Subcutaneous abdominal adipose tissue (tissue), 5 donors: Measurements from ENCODE around the gene DRGX.

Experiments used
- H3K27ac ChIP-seq: one replicate; pipeline ENCODE4 v1.7.0; 2013; ENCODE audit warnings: low read depth, mild to moderate bottlenecking, inconsistent platforms, low read length, moderate library complexity
- H3K27me3 ChIP-seq, 5 donors: one replicate each; pipeline ENCODE4 v1.7.0; 2013; ENCODE audit warnings: low read length in 5 of 5, inconsistent platforms in 1 of 5; ENCODE audit not compliant: control insufficient read depth in 5 of 5, insufficient read depth in 4 of 5
- H3K36me3 ChIP-seq, 5 donors: one replicate each; pipeline ENCODE4 v1.7.0; 2013; ENCODE audit warnings: low read length in 5 of 5; ENCODE audit not compliant: control insufficient read depth in 5 of 5, insufficient read depth in 5 of 5
- H3K4me1 ChIP-seq, 5 donors: one replicate each; pipeline ENCODE4 v1.7.0; 2013; ENCODE audit warnings: low read length in 5 of 5, mild to moderate bottlenecking in 3 of 5, moderate library complexity in 1 of 5; ENCODE audit not compliant: control insufficient read depth in 5 of 5, insufficient read depth in 5 of 5
- H3K4me3 ChIP-seq, 5 donors: one replicate each; pipeline ENCODE4 v1.7.0; 2013; ENCODE audit warnings: low read length in 5 of 5, low read depth in 1 of 5
- H3K9ac ChIP-seq, 5 donors: one replicate each; pipeline ENCODE4 v1.7.0; 2013; ENCODE audit warnings: low read length in 5 of 5, mild to moderate bottlenecking in 4 of 5, moderate library complexity in 3 of 5
- H3K9me3 ChIP-seq, 5 donors: one replicate each; pipeline ENCODE4 v1.7.0; 2013; ENCODE audit warnings: low read length in 5 of 5; ENCODE audit not compliant: control insufficient read depth in 5 of 5
- donor health status: healthy.
- donor health status: healthy.
- donor health status: healthy.
- donor health status: healthy.
- donor health status: healthy.

DRGX gene

GRCh38 chr10:49348593-49348992 lies 47.3 kb downstream of the DRGX start:
- no peak overlapping the region for H3K4me3 ChIP-seq
- no peaks in the 10 kb centered on the region for H3K27me3 ChIP-seq
- H3K9ac ChIP-seq: no peak overlapping the region
- H3K27ac ChIP-seq: no peak overlapping the region
- peaks cover 3 to 22% (median 20%) of the 10 kb centered on the region in 5 donors for H3K9me3 ChIP-seq
- H3K36me3 ChIP-seq: no peaks in the 10 kb centered on the region
- H3K4me1 ChIP-seq: no peaks in the 10 kb centered on the region

GRCh38 chr10:49347827-49348226 lies 48.1 kb downstream of the DRGX start:
- Histone ChIP-seq H3K27me3 (no peaks in the 10 kb centered on the region), H3K36me3 (no peaks in the 10 kb centered on the region), H3K27ac (no peak overlapping the region), H3K9ac (no peak overlapping the region), H3K4me1 (no peaks in the 10 kb centered on the region), H3K9me3 (peaks cover 3 to 22% (median 20%) of the 10 kb centered on the region in 5 donors), H3K4me3 (no peak overlapping the region)

- H3K27ac ChIP-seq: no peak overlapping the region
- H3K27me3 ChIP-seq: no peaks in the 10 kb centered on the region
- no peaks in the 10 kb centered on the region for H3K36me3 ChIP-seq
- H3K4me3 ChIP-seq: no peak overlapping the region
- H3K4me1 ChIP-seq: no peaks in the 10 kb centered on the region
- H3K9me3 ChIP-seq: peaks cover 3 to 22% (median 20%) of the 10 kb centered on the region in 5 donors
- no peak overlapping the region for H3K9ac ChIP-seq
Measured at GRCh38 chr10:49347342-49347741, 48.5 kb downstream of the DRGX start.

- Histone ChIP-seq H3K9me3 (peaks cover 0 to 10% (median 8%) of the 10 kb centered on the region in 5 donors), H3K9ac (no peak overlapping the region), H3K36me3 (no peaks in the 10 kb centered on the region)
Measured at GRCh38 chr10:49344840-49345239, 51.0 kb downstream of the DRGX start.

DNA sequence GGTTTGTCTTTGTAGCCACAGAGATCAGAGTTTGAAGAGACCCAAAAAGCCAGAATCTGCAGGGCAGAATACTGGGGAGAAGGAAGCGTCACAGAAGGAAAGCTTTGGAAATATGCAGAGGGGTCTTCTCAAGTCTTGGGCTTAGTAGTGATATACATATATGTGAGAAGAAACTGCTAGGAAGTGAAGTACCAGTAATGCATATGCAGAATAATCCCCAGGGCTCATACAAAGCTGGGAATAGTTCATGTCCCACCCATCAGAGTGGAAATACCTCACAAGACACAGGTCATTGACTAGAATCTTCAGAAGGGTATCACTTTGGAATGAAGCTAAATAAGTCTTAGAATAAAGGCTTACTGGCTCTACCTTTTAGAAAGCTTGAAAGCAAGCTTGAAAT lies 57.3 kb downstream of the DRGX start:
- Histone ChIP-seq H3K27me3 (no peaks in the 10 kb centered on the region), H3K4me1 (no peaks in the 10 kb centered on the region), H3K9ac (no peak overlapping the region), H3K4me3 (no peak overlapping the region), H3K27ac (no peak overlapping the region), H3K9me3 (peaks cover 0 to 3% (median 0%) of the 10 kb centered on the region in 5 donors), H3K36me3 (no peaks in the 10 kb centered on the region)

More at GRCh38 chr10:49344840-49345239, 51.0 kb downstream of the DRGX start:
- no peaks in the 10 kb centered on the region for H3K4me1 ChIP-seq
- no peak overlapping the region for H3K4me3 ChIP-seq
- no peaks in the 10 kb centered on the region for H3K27me3 ChIP-seq
- no peak overlapping the region for H3K27ac ChIP-seq

DNA sequence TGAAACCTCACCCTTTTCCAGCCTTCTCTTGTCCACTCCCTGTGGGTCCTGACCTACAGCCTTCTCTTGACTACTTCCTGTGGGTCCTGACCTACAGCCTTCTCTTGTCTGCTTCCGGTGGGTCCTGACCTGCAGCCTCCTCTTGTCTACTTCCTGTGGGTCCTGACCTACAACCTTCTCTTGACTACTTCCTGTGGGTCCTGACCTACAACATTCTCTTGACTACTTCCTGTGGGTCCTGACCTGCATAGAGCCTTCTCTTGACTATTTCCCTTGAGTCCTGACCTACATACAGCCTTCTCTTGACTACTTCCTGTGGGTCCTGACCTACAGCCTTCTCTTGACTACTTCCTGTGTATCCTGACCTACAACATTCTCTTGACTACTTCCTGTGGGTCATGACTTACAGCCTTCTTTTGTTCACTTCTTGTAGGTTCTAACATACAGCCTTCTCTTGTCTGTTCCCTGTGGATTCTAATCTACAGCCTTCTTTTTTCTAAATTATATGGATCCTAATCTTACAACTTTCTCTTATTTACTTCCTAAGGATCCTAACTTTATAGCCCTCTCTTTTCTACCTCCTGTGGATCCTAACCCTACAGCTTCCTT lies 60.4 kb downstream of the DRGX start:
- Histone ChIP-seq H3K36me3 (no peaks in the 10 kb centered on the region), H3K4me3 (no peak overlapping the region), H3K9ac (no peak overlapping the region), H3K27ac (no peak overlapping the region), H3K9me3 (peaks cover 0 to 3% (median 0%) of the 10 kb centered on the region in 5 donors), H3K4me1 (peaks cover 0 to 2% (median 0%) of the 10 kb centered on the region in 5 donors), H3K27me3 (peaks cover 0 to 4% (median 0%) of the 10 kb centered on the region in 5 donors)

- no peak overlapping the region for H3K4me3 ChIP-seq
- H3K36me3 ChIP-seq: no peaks in the 10 kb centered on the region
- peaks cover 0 to 4% (median 0%) of the 10 kb centered on the region in 5 donors for H3K27me3 ChIP-seq
- H3K9me3 ChIP-seq: peaks cover 0 to 3% (median 0%) of the 10 kb centered on the region in 5 donors
- no peak overlapping the region for H3K9ac ChIP-seq
- no peak overlapping the region for H3K27ac ChIP-seq
- peaks cover 0 to 2% (median 0%) of the 10 kb centered on the region in 5 donors for H3K4me1 ChIP-seq
Measured at GRCh38 chr10:49334964-49335363, 60.9 kb downstream of the DRGX start.

GRCh38 chr10:49333192-49333591 lies 62.7 kb downstream of the DRGX start:
- Histone ChIP-seq H3K4me3 (no peak overlapping the region), H3K9me3 (peaks cover 0 to 3% (median 0%) of the 10 kb centered on the region in 5 donors), H3K9ac (no peak overlapping the region), H3K4me1 (peaks cover 0 to 9% (median 2%) of the 10 kb centered on the region in 5 donors), H3K27ac (no peak overlapping the region), H3K27me3 (peaks cover 0 to 4% (median 0%) of the 10 kb centered on the region in 5 donors), H3K36me3 (no peaks in the 10 kb centered on the region)

- Histone ChIP-seq H3K36me3 (no peaks in the 10 kb centered on the region), H3K9ac (no peak overlapping the region), H3K4me3 (no peak overlapping the region), H3K4me1 (peaks cover 0 to 10% (median 2%) of the 10 kb centered on the region in 5 donors), H3K27me3 (peaks cover 0 to 4% (median 0%) of the 10 kb centered on the region in 5 donors), H3K9me3 (peaks cover 0 to 3% (median 0%) of the 10 kb centered on the region in 5 donors), H3K27ac (no peak overlapping the region)
Measured at GRCh38 chr10:49332768-49333167, 63.1 kb downstream of the DRGX start.

GRCh38 chr10:49332333-49332732 lies 63.6 kb downstream of the DRGX start:
- H3K27me3 ChIP-seq: peaks cover 0 to 4% (median 0%) of the 10 kb centered on the region in 5 donors
- no peaks in the 10 kb centered on the region for H3K36me3 ChIP-seq
- peaks cover 0 to 3% (median 0%) of the 10 kb centered on the region in 5 donors for H3K9me3 ChIP-seq
- no peak overlapping the region for H3K27ac ChIP-seq
- H3K9ac ChIP-seq: no peak overlapping the region
- no peak overlapping the region for H3K4me3 ChIP-seq
- H3K4me1 ChIP-seq: peaks cover 0 to 10% (median 2%) of the 10 kb centered on the region in 5 donors
